Kidney (tissue), 14 donors: ENCODE data around the gene REM2. TPM values are rescaled to one million over a fixed set of nuclear protein-coding genes. Genes with fewer than 3 reads are reported as not detected.
A peak's percentile ranks its signal among the peaks of the same experiment; 100 is the strongest.
"Not testable (repeated sequence)": the region's sequence is repeated elsewhere in the genome, so short reads cannot be mapped to it uniquely, and the experiment has no call there.

Experiments
- DNase-seq, 5 donors: peaks; one replicate each; pipeline ENCODE4 v3.0.0-alpha.2; 2013 to 2020
- FAIRE-seq: peaks from 2 replicates; lab custom pipeline; 2012; peaks lifted over from hg19 to GRCh38; lab: Jason Lieb, UNC
- H3K27ac ChIP-seq, 2 donors: one replicate each; pipeline ENCODE4 v1.7.0; 2013; ENCODE audit warnings: low read depth in 2 of 2, low read length in 2 of 2, inconsistent platforms in 1 of 2
- H3K27me3 ChIP-seq: one replicate; pipeline ENCODE4 v1.7.1; 2013; ENCODE audit warnings: low read length, inconsistent platforms; ENCODE audit not compliant: control insufficient read depth, insufficient read depth
- H3K36me3 ChIP-seq, 3 donors: one replicate each; pipeline versions ENCODE4 v1.7.0 to v1.7.1; 2013; ENCODE audit warnings: low read length in 3 of 3, control low read depth in 1 of 3, inconsistent platforms in 1 of 3; ENCODE audit not compliant: insufficient read depth in 3 of 3, control insufficient read depth in 2 of 3
- H3K4me1 ChIP-seq, 3 donors: one replicate each; pipeline versions ENCODE4 v1.7.0 to v1.7.1; 2013; ENCODE audit warnings: low read length in 3 of 3, inconsistent platforms in 1 of 3, low read depth in 1 of 3; ENCODE audit not compliant: control insufficient read depth in 2 of 3, insufficient read depth in 2 of 3
- H3K4me3 ChIP-seq, 3 donors: one replicate each; pipeline versions ENCODE4 v1.7.0 to v1.8.1; 2013; ENCODE audit warnings: low read length in 3 of 3, control low read depth in 1 of 3, inconsistent platforms in 1 of 3
- H3K9ac ChIP-seq, 3 donors: one replicate each; pipeline versions ENCODE4 v1.7.0 to v1.7.1; 2013; ENCODE audit warnings: low read length in 3 of 3, control low read depth in 1 of 3, inconsistent platforms in 1 of 3
- H3K9me3 ChIP-seq, 3 donors: one replicate each; pipeline versions ENCODE4 v1.7.0 to v1.7.1; 2013; ENCODE audit warnings: low read length in 3 of 3, control low read depth in 1 of 3, inconsistent platforms in 1 of 3; ENCODE audit not compliant: control insufficient read depth in 2 of 3, insufficient read depth in 1 of 3
- intact Hi-C: fragments of 100-400 bp; cut with DNase I; formaldehyde crosslinking; loops from one replicate; pipeline ENCODE4 v1.11.1; 2022
- polyA plus RNA-seq: library from polyadenylated mRNA; stranded (reverse); fragments of 350-450 nt; fragmentation: Illumina TruSeq; extraction: RNeasy Lipid Tissue Mini Kit (QIAGEN cat#74804); gene quantifications from one replicate; pipeline ENCODE4 v1.2.3, GENCODE V29; 2014; ENCODE audit warnings: low read depth, low replicate concordance; ENCODE audit not compliant: insufficient read depth
- total RNA-seq: library from RNA; stranded (reverse); fragmentation: NEBNext Ultra II Directional; extraction: Animal tissue kit (Norgen Biotek cat#: 25700); gene quantifications from one replicate; pipeline ENCODE4 v1.2.1, GENCODE V29; 2021
- TF ChIP-seq, protein P1 (sequence below): IDR thresholded peaks from 3 replicates; pipeline ENCODE4 v1.5.1; 2012; ENCODE audit warnings: mild to moderate bottlenecking, moderate library complexity, borderline replicate concordance; ENCODE audit not compliant: insufficient read depth; ENCODE audit errors: extremely low read depth
- donor health status: control.
- donor health status: control.
- donor health status: control.
- donor health status: control.
- donor health status: control.
- donor health status: DM: yes; HTN: yes; CAD: no.
- donor health status: Normal renal cell carcinoma (clear cell type).

Gene REM2
- total and polyA plus RNA-seq, 2 donors from 2014 or later: 0.63 to 0.77 TPM

DNA sequence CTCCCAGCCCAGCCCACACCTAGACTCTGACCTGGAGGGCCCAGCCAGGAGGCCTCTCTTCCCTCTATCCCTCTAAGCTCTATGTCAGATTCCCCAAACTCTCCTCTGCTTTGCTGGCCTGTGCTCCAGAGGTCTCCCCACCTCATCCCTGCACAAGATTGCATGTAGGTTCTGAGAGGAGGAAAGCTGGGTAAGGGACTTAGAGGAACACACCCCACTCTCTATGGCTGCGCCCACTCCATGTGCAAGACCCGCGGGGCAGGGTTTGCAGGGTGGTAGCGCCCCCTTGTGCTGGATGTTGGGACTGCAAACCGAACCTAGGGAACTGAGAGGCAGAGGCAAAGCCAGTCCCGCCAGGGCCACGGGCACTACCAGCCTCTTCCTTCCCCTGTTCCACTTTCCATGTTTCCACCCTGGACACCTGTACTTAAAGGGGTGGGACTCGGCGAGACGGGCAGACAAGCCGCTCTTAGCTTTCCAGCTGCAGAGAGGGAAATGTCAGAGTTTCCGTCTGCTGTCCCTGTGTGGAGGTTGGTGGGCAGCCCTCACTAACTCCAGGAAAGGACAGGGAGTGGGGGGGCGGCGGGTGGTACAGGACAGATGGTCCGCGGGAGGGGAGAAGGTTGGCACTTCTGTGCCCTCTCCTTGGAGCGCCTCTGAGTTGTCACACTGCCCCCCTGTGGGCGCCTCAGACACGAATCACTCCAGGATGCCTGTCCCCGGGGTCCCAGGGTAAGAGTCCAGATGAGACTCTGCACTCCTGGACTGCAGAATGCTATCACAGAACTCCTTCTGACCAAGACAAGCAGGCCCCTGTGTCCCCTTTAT lies 29.9 kb upstream of the REM2 start:
- peak; percentile 92 to 96 (median 95) for DNase-seq
- peak overlapping the region in 2 of 3 donors; percentile 51 to 83 for H3K9ac ChIP-seq

GRCh38 chr14:22854296-22854695 lies 28.7 kb upstream of the REM2 start:
- H3K27ac ChIP-seq, DNase-seq, FAIRE-seq, H3K4me3 ChIP-seq, H3K9me3 ChIP-seq, H3K27me3 ChIP-seq, H3K9ac ChIP-seq, H3K36me3 ChIP-seq: not testable (repeated sequence)
- H3K4me1 ChIP-seq: peaks cover 0 to 14% (median 0%) of the 10 kb centered on the region in 3 donors
- intact Hi-C loops: loop anchor here (10.0 kb wide), 1 partner anchor 279 kb away; no protein-coding TSS in a partner anchor

More for the DNA sequence above, 29.9 kb upstream of the REM2 start:
- no peak for FAIRE-seq
- Histone ChIP-seq H3K4me1 (peaks cover 0 to 18% (median 5%) of the 10 kb centered on the region in 3 donors), H3K27ac (peak overlapping the region; percentile 47 to 73), H3K4me3 (peak overlapping the region; percentile 58 to 73 (median 71)), H3K36me3 (no peaks in the 10 kb centered on the region), H3K27me3 (no peaks in the 10 kb centered on the region), H3K9me3 (no peaks in the 10 kb centered on the region)
- intact Hi-C loops: loop anchor here (10.0 kb wide), 1 partner anchor 278 kb away; no protein-coding TSS in a partner anchor
- TF ChIP-seq, protein P1, sequence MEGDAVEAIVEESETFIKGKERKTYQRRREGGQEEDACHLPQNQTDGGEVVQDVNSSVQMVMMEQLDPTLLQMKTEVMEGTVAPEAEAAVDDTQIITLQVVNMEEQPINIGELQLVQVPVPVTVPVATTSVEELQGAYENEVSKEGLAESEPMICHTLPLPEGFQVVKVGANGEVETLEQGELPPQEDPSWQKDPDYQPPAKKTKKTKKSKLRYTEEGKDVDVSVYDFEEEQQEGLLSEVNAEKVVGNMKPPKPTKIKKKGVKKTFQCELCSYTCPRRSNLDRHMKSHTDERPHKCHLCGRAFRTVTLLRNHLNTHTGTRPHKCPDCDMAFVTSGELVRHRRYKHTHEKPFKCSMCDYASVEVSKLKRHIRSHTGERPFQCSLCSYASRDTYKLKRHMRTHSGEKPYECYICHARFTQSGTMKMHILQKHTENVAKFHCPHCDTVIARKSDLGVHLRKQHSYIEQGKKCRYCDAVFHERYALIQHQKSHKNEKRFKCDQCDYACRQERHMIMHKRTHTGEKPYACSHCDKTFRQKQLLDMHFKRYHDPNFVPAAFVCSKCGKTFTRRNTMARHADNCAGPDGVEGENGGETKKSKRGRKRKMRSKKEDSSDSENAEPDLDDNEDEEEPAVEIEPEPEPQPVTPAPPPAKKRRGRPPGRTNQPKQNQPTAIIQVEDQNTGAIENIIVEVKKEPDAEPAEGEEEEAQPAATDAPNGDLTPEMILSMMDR: peak; percentile 98

- intact Hi-C loops: loop anchor here (10.0 kb wide), 1 partner anchor 280 kb away; no protein-coding TSS in a partner anchor
- no peak for FAIRE-seq
- H3K27me3 ChIP-seq: no peaks in the 10 kb centered on the region
- no peaks in the 10 kb centered on the region for H3K36me3 ChIP-seq
- H3K4me3 ChIP-seq: no peak overlapping the region
- DNase-seq: peak in 1 of 5 donors; percentile 18
- no peak overlapping the region for H3K27ac ChIP-seq
- TF ChIP-seq, protein P1: no peak
- peaks cover 0 to 14% (median 0%) of the 10 kb centered on the region in 3 donors for H3K4me1 ChIP-seq
- no peak overlapping the region for H3K9ac ChIP-seq
- no peaks in the 10 kb centered on the region for H3K9me3 ChIP-seq
Observed at GRCh38 chr14:22854963-22855724, 27.9 kb upstream of the REM2 start.

- Histone ChIP-seq H3K4me1 (peaks cover 0 to 8% (median 0%) of the 10 kb centered on the region in 3 donors), H3K27me3 (no peaks in the 10 kb centered on the region), H3K4me3 (no peak overlapping the region), H3K9ac (no peak overlapping the region), H3K9me3 (no peaks in the 10 kb centered on the region), H3K27ac (no peak overlapping the region), H3K36me3 (no peaks in the 10 kb centered on the region)
- DNase-seq (no peak), FAIRE-seq (no peak)
- TF ChIP-seq, protein P1: no peak
- intact Hi-C loops: loop anchor here (10.0 kb wide), 1 partner anchor 282 kb away; no protein-coding TSS in a partner anchor
Observed at GRCh38 chr14:22856428-22856827, 26.6 kb upstream of the REM2 start.

GRCh38 chr14:22860377-22860776 lies 22.6 kb upstream of the REM2 start:
- FAIRE-seq, H3K9me3 ChIP-seq, H3K4me3 ChIP-seq, H3K4me1 ChIP-seq, intact Hi-C loops, H3K27me3 ChIP-seq, H3K36me3 ChIP-seq, H3K9ac ChIP-seq, H3K27ac ChIP-seq, DNase-seq: not testable (repeated sequence)
